SK-N-SH (cell line): ENCODE measurements around the gene TAS1R3. TPM values are rescaled to one million over a fixed set of nuclear protein-coding genes. Genes with fewer than 3 reads are reported as not detected.

Experiments used
- CTCF ChIA-PET: fragments of 300-600, 350-600 bp; formaldehyde crosslinking; extraction: SDS; loops from one replicate; lab custom pipeline; 2021; lab: Yijun Ruan, JAX
- POLR2A ChIA-PET: fragments of 350-600 bp; sonication (Branson Sonifier 250); formaldehyde crosslinking; extraction: SDS; loops from one replicate; lab custom pipeline; 2020; ENCODE audit warnings: antibody characterized with exemption, inconsistent platforms; lab: Yijun Ruan, JAX
- DNase-seq: peaks from one replicate; pipeline ENCODE4 v3.0.0; 2012
- H2AFZ ChIP-seq: fragments of 200-600 bp; sonication (generic); 2 replicates; pipeline ENCODE4 v1.8.1; 2016; ENCODE audit warnings: antibody characterized with exemption, mild to moderate bottlenecking, low read depth
- H3F3A ChIP-seq: fragments of 200-600 bp; sonication (generic); replicated peaks from 2 replicates; pipeline ENCODE3; 2016; ENCODE audit warnings: antibody characterized with exemption, mild to moderate bottlenecking; ENCODE audit not compliant: insufficient read depth
- H3K27ac ChIP-seq, 2 experiments: fragments of 200-500 bp in 1 of 2; fragments of 200-600 bp in 1 of 2; sonication (Bioruptor generic) in 1 of 2; sonication (generic), shearing (Covaris generic) in 1 of 2; 2 replicates each; pipeline versions ENCODE4 v1.5.1 to v1.6.1; 2014 to 2016; ENCODE audit warnings: low read depth in 2 of 2, inconsistent platforms in 1 of 2, low read length in 1 of 2, mild to moderate bottlenecking in 1 of 2, mixed read lengths in 1 of 2
- H3K27me3 ChIP-seq: fragments of 200-600 bp; sonication (generic), shearing (Covaris generic); 2 replicates; pipeline ENCODE4 v1.6.1; 2016; ENCODE audit warnings: mixed run types; ENCODE audit not compliant: insufficient read depth
- H3K36me3 ChIP-seq, 2 experiments: fragments of 200-500 bp in 1 of 2; fragments of 200-600 bp in 1 of 2; sonication (Bioruptor generic) in 1 of 2; sonication (generic) in 1 of 2; replicated peaks in 1 of 2; 2 replicates each; pipeline versions ENCODE3 to v1.5.1; 2014 to 2016; ENCODE audit warnings: low read length in 1 of 2, mild to moderate bottlenecking in 1 of 2; ENCODE audit not compliant: insufficient read depth in 2 of 2, control insufficient read depth in 1 of 2
- H3K4me1 ChIP-seq, 2 experiments: fragments of 200-500 bp in 1 of 2; fragments of 200-600 bp in 1 of 2; sonication (Bioruptor generic) in 1 of 2; sonication (generic), shearing (Covaris generic) in 1 of 2; 2 replicates each; pipeline versions ENCODE4 v1.5.1 to v1.6.1; 2014 to 2016; ENCODE audit warnings: low read depth in 1 of 2, low read length in 1 of 2, mixed run types in 1 of 2; ENCODE audit not compliant: insufficient read depth in 2 of 2, control insufficient read depth in 1 of 2
- H3K4me2 ChIP-seq: fragments of 200-600 bp; sonication (generic), shearing (Covaris generic); 2 replicates; pipeline ENCODE4 v1.6.1; 2017; ENCODE audit warnings: mixed run types
- H3K4me3 ChIP-seq, 2 experiments: fragments of 200-500 bp in 1 of 2; fragments of 200-600 bp in 1 of 2; sonication (Bioruptor generic) in 1 of 2; sonication (generic), shearing (Covaris generic) in 1 of 2; 2 replicates each; pipeline versions ENCODE4 v1.5.1 to v1.8.1; 2014 to 2016; ENCODE audit warnings: low read depth in 2 of 2, inconsistent platforms in 1 of 2, low read length in 1 of 2, mild to moderate bottlenecking in 1 of 2, mixed read lengths in 1 of 2, moderate library complexity in 1 of 2
- H3K79me2 ChIP-seq: fragments of 200-600 bp; sonication (generic); 2 replicates; pipeline ENCODE4 v1.8.1; 2017; ENCODE audit warnings: mild to moderate bottlenecking; ENCODE audit not compliant: insufficient read depth
- H3K9ac ChIP-seq: fragments of 200-600 bp; sonication (generic); 2 replicates; pipeline ENCODE4 v1.6.1; 2017; ENCODE audit warnings: mixed run types
- H3K9me2 ChIP-seq: fragments of 200-600 bp; sonication (generic); 2 replicates; pipeline ENCODE4 v1.6.1; 2017; ENCODE audit warnings: mixed run types
- H3K9me3 ChIP-seq: fragments of 200-600 bp; sonication (generic); 2 replicates; pipeline ENCODE4 v1.6.1; 2017; ENCODE audit warnings: mixed run types, mild to moderate bottlenecking, moderate library complexity
- H4K20me1 ChIP-seq: fragments of 200-600 bp; sonication (generic); 2 replicates; pipeline ENCODE4 v1.6.1; 2017; ENCODE audit warnings: mild to moderate bottlenecking, mixed run types; ENCODE audit not compliant: insufficient read depth
- CHD2 ChIP-seq: fragments of 150-350 bp; IDR thresholded peaks from 2 replicates; pipeline ENCODE4 v1.6.1; 2018; ENCODE audit warnings: low read length; ENCODE audit not compliant: partially characterized antibody
- ELF1 ChIP-seq: IDR thresholded peaks from 2 replicates; pipeline ENCODE4 v1.4.0; 2012
- FOSL2 ChIP-seq: IDR thresholded peaks from 2 replicates; pipeline ENCODE4 v1.4.0; 2012; ENCODE audit warnings: low read depth, mild to moderate bottlenecking, moderate library complexity, borderline replicate concordance
- FOXJ3 ChIP-seq: sonication (generic); formaldehyde crosslinking; IDR thresholded peaks from 2 replicates; pipeline ENCODE4 v1.5.1; 2020; ENCODE audit warnings: mild to moderate bottlenecking, missing genetic modification reagents
- FOXM1 ChIP-seq: IDR thresholded peaks from 2 replicates; pipeline ENCODE4 v1.4.0; 2012; ENCODE audit warnings: low read depth, mild to moderate bottlenecking
- JUND ChIP-seq: IDR thresholded peaks from 2 replicates; pipeline ENCODE4 v1.4.0; 2012
- MEF2A ChIP-seq: IDR thresholded peaks from 2 replicates; pipeline ENCODE4 v1.4.0; 2012; ENCODE audit warnings: low read depth, borderline replicate concordance
- NFIC ChIP-seq: IDR thresholded peaks from 2 replicates; pipeline ENCODE4 v1.4.0; 2012; ENCODE audit warnings: borderline replicate concordance
- NRF1 ChIP-seq: IDR thresholded peaks from 2 replicates; pipeline ENCODE4 v1.6.1; 2012; ENCODE audit warnings: low read depth, mild to moderate bottlenecking, low read length
- POLR2AphosphoS5 ChIP-seq: IDR thresholded peaks from 2 replicates; pipeline ENCODE4 v1.6.1; 2012; ENCODE audit warnings: low read depth, low read length
- RAD21 ChIP-seq: IDR thresholded peaks from 2 replicates; pipeline ENCODE4 v1.6.1; 2012; ENCODE audit warnings: mild to moderate bottlenecking, low read length
- RCOR1 ChIP-seq: fragments of 150-350 bp; IDR thresholded peaks from 2 replicates; pipeline ENCODE4 v1.6.1; 2017; ENCODE audit warnings: antibody characterized with exemption, low read length
- REST ChIP-seq: IDR thresholded peaks from 2 replicates; pipeline ENCODE4 v1.6.1; 2012; ENCODE audit warnings: mild to moderate bottlenecking, low read depth, low read length, moderate library complexity
- RFX5 ChIP-seq: IDR thresholded peaks from 2 replicates; pipeline ENCODE4 v1.6.1; 2012; ENCODE audit warnings: mild to moderate bottlenecking, improper control_type of control experiment, low read length
- SIN3A ChIP-seq: IDR thresholded peaks from 2 replicates; pipeline ENCODE4 v1.6.1; 2012; ENCODE audit warnings: low read depth, mild to moderate bottlenecking, low read length, moderate library complexity, borderline replicate concordance
- SMC3 ChIP-seq: IDR thresholded peaks from 2 replicates; pipeline ENCODE4 v1.6.1; 2012; ENCODE audit warnings: low read depth, low read length, improper control_type of control experiment
- TAF1 ChIP-seq: IDR thresholded peaks from 2 replicates; pipeline ENCODE4 v1.6.1; 2012; ENCODE audit warnings: low read depth, mild to moderate bottlenecking, low read length, moderate library complexity, borderline replicate concordance
- TCF12 ChIP-seq: IDR thresholded peaks from 2 replicates; pipeline ENCODE4 v1.4.0; 2012
- USF2 ChIP-seq: fragments of 150-350 bp; IDR thresholded peaks from 2 replicates; pipeline ENCODE4 v1.6.1; 2017; ENCODE audit warnings: antibody characterized with exemption, low read length, low read depth, borderline replicate concordance
- YY1 ChIP-seq: IDR thresholded peaks from 2 replicates; pipeline ENCODE4 v1.4.0; 2012; ENCODE audit warnings: low read depth, mild to moderate bottlenecking
- ZBTB33 ChIP-seq: IDR thresholded peaks from 2 replicates; pipeline ENCODE4 v1.4.0; 2012; ENCODE audit warnings: low read depth, borderline replicate concordance
- WGBS: methylation state at CpG from one replicate; pipeline ENCODE4 v1.1.6; 2017; ENCODE audit warnings: low lambda C conversion rate; 5-methylcytosine and 5-hydroxymethylcytosine counted together
- polyA plus RNA-seq, 3 experiments: library from polyadenylated mRNA; depleted of rRNA; stranded (reverse); fragments of >200 nt; gene quantifications; 2 replicates each; pipeline ENCODE4 v1.2.3, GENCODE V29; 2012

TAS1R3 gene
- polyA plus RNA-seq, 1 of the 3 experiments (the other 2 are of a cell fraction) = 0.08 TPM

DNA sequence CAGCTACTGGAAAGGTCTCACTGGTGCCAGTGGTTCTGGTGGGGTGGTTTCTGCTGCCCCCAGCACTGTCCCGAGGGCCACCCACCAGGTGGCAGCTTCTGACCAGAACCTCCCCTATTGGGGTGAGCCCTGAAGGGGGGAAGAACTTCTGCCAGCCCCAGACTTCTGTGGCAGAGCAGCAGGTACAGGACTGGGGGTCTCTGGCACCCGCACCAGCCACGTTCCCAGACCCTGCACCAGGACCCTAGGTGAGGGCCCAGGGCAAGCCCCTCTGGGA lies 21.0 kb upstream of the TAS1R3 start:
- H3K36me3 ChIP-seq = peaks cover 0 to 49% of the 10 kb centered on the region in 2 experiments
- no peak overlapping the region; the same call in 1 of the 2 replicates for H3K4me2 ChIP-seq

DNA sequence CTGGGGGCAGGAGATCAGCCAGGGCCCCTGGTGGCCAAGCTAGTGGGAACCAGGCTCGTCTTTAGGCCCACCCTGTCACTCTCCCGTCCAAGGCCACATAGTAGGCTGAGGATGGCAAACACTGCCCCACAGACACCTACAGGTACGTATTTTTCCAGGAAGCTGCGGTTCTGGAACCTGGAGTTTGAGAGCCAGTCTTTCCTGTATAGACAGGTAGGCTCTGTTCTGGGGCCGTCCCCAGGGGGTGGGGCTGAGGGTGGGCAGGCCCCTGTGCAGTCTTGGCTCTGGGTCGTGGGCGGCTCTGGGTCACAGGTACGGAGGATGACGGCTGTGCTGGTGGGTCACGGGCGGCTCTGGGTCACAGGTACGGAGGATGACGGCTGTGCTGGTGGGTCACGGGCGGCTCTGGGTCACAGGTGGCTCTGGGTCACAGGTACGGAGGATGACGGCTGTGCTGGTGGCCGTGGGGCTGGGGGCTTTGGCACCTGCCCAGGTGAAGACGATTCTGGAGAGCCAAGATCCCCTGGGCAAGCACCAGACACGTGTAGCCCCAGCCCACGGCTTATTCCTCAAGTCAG lies 20.5 kb upstream of the TAS1R3 start:
- Histone ChIP-seq H3K4me3 (no peak overlapping the region), H4K20me1 (peaks cover 15% of the 10 kb centered on the region; the same call in 1 of the 2 replicates), H3K4me1 (peaks cover 5 to 23% of the 10 kb centered on the region in 2 experiments; a peak in 2 of 4 replicates), H3F3A (no peaks in the 10 kb centered on the region), H3K9me3 (no peaks in the 10 kb centered on the region), H2AFZ (no peak overlapping the region), H3K79me2 (peaks cover 29% of the 10 kb centered on the region), H3K36me3 (peaks cover 0 to 52% of the 10 kb centered on the region in 2 experiments), H3K9ac (no peak overlapping the region), H3K4me2 (no peak overlapping the region), H3K27ac (no peak overlapping the region), H3K27me3 (no peaks in the 10 kb centered on the region), H3K9me2 (no peaks in the 10 kb centered on the region)
- no peak for DNase-seq
- ChIA-PET POLR2A (no interaction called here), CTCF (interaction anchor here (1.3 to 1.4 kb wide), 2 partner anchors 8 to 19 kb away, joined by 3 to 5 read pairs; no protein-coding TSS in a partner anchor)
- WGBS = 86% methylated on average over 9 of the region's 21 CpGs
- no peak for TF ChIP-seq TCF12
- no peak for TF ChIP-seq TAF1
- TF ChIP-seq NFIC = no peak
- TF ChIP-seq RFX5 = no peak
- TF ChIP-seq SIN3A = no peak
- no peak for TF ChIP-seq FOSL2
- no peak for TF ChIP-seq FOXM1
- no peak for TF ChIP-seq POLR2AphosphoS5
- no peak for TF ChIP-seq ELF1
- no peak for TF ChIP-seq ZBTB33
- no peak for TF ChIP-seq JUND
- TF ChIP-seq RAD21 = no peak
- TF ChIP-seq NRF1 = no peak
- TF ChIP-seq YY1 = no peak
- no peak for TF ChIP-seq REST
- no peak for TF ChIP-seq CHD2

More for the DNA sequence above, 21.0 kb upstream of the TAS1R3 start:
- Histone ChIP-seq H3K27ac (no peak overlapping the region), H3K9me3 (no peaks in the 10 kb centered on the region), H3K9ac (no peak overlapping the region), H3F3A (no peaks in the 10 kb centered on the region), H3K9me2 (no peaks in the 10 kb centered on the region), H3K79me2 (peaks cover 31% of the 10 kb centered on the region), H2AFZ (no peak overlapping the region), H3K4me3 (no peak overlapping the region), H3K4me1 (peaks cover 10 to 29% of the 10 kb centered on the region in 2 experiments; a peak in 2 of 4 replicates), H3K27me3 (no peaks in the 10 kb centered on the region), H4K20me1 (peaks cover 15% of the 10 kb centered on the region; the same call in 1 of the 2 replicates)
- CTCF ChIA-PET = interaction anchor here (1.1 to 1.4 kb wide), 3 partner anchors 9 to 38 kb away, joined by 3 to 7 read pairs (median 5); partner anchors contain the start of gene DVL1
- DNase-seq = no peak
- WGBS = no CpG with 5 or more reads among the region's 3 CpGs
- POLR2A ChIA-PET = interaction anchor here (1.2 kb wide), 1 partner anchor 15 kb away, joined by 3 read pairs; no protein-coding TSS in a partner anchor
- TF ChIP-seq MEF2A (no peak), FOSL2 (no peak), FOXJ3 (CRISPR knock-in tag) (no peak), TAF1 (no peak), POLR2AphosphoS5 (no peak), RFX5 (no peak), SMC3 (no peak), USF2 (no peak), RCOR1 (no peak)
